ENCODE results near the gene CLK3.

DNA sequence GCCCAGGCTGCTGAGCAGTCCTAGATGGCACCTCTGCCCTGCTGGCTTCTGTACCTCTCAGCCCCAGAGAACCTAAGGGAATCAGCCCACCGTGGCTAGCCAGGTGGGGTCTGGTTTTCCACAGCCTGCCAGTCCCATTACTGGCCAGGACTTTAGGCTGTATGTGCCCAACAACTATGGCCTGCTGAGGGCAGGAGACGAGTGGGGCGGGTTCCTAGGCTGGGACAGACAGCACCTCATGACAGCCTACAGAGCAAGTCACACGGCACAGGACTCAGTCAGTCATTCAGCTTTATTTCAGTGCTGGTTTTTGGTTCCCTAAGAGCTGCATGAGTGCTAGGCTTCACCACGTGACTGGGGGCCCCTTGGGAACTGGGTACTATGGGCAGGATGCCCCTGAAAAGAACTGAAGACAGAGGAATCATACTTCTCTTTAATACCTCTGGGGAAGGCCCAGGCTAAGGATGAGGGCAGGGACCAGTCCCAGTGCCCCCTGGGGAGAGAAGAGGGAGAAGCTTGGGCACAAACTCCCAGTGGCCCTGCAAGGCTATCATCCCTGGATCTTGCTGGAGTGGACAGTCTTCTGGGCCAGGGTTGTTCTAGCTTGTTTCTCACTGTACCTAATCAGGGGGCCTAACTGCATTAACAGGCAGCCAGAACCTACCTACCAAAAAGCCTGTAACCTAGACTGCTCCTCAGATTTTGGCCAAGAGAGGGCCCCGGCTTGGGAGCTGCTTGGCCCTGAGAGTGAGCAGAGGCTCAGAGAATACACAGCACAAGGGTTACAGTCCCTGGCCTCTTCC, 14.8 kb downstream of the CLK3 start:
- TF ChIP-seq, protein P1, sequence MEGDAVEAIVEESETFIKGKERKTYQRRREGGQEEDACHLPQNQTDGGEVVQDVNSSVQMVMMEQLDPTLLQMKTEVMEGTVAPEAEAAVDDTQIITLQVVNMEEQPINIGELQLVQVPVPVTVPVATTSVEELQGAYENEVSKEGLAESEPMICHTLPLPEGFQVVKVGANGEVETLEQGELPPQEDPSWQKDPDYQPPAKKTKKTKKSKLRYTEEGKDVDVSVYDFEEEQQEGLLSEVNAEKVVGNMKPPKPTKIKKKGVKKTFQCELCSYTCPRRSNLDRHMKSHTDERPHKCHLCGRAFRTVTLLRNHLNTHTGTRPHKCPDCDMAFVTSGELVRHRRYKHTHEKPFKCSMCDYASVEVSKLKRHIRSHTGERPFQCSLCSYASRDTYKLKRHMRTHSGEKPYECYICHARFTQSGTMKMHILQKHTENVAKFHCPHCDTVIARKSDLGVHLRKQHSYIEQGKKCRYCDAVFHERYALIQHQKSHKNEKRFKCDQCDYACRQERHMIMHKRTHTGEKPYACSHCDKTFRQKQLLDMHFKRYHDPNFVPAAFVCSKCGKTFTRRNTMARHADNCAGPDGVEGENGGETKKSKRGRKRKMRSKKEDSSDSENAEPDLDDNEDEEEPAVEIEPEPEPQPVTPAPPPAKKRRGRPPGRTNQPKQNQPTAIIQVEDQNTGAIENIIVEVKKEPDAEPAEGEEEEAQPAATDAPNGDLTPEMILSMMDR (IDR thresholded peaks at IDR 0.05 in 4 of 5, conservative IDR thresholded peaks at IDR 0.05 in 1 of 5), result no peak
- no peak for TF ChIP-seq POLR2A (IDR thresholded peaks at IDR 0.05)

Measured in gastrocnemius medialis (tissue), 4 donors.